ENCODE results near the gene ZNF143.

The ZNF143 gene

DNA sequence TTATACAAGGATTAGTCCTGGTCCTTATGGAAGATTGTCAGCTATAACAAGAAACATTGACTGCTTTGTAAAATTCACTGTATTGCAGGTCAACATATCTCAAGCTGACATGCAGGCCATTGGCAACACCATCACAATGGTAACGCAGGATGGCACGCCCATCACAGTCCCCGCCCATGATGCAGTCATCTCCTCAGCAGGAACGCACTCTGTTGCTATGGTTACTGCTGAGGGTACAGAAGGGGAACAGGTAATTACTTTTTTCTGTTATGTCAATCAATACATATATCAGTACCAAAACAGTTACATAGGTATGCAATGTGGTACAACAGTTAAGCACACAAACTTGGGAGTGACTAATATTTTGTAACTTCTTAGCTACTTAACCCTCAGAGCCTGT is 55.3 kb downstream of the ZNF143 start:
- Mint-ChIP-seq H3K9me3 (no peaks in the 10 kb centered on the region), H3K27me3 (no peaks in the 10 kb centered on the region), H3K36me3 (peaks cover 42% of the 10 kb centered on the region), H3K4me3 (no peak overlapping the region), H3K27ac (no peak overlapping the region), H3K4me1 (peaks cover under 1% of the 10 kb centered on the region)
- CTCF ChIA-PET: interaction anchor here (0.9 kb wide), 1 partner anchor 17 kb away, joined by 4 read pairs; no protein-coding TSS in a partner anchor
- DNase-seq: no peak

DNA sequence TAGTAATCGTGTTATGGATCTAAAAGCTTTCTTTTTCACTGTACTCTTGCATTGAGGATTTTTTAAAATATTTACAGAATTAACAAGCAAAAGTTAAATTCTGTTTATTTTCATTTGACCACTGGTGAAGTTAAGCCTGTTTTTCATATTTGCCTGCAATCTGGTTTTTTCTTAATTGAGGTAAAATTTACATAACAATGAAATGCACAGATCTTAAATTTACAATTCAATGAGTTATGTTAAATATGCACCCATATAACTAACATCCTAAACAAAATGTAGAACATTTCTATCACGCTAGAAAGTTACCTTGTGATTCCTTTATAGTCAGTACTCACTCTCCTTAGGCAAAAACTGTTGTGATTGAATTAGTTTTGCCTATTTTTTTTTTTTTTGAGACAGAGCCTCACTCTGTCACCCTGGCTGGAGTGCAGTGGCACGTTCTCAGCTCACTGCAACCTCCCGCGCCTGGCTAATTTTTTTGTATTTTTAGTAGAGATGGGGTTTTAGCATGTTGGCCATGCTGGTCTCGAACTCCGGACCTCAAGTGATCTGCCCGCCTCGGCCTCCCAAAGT is 58.1 kb downstream of the ZNF143 start:
- Mint-ChIP-seq H3K27me3 (no peaks in the 10 kb centered on the region), H3K36me3 (peaks cover 33% of the 10 kb centered on the region), H3K9me3 (no peaks in the 10 kb centered on the region), H3K4me3 (no peak overlapping the region), H3K27ac (no peak overlapping the region), H3K4me1 (no peaks in the 10 kb centered on the region)
- CTCF ChIA-PET: no interaction called here
- DNase-seq: no peak

DNA sequence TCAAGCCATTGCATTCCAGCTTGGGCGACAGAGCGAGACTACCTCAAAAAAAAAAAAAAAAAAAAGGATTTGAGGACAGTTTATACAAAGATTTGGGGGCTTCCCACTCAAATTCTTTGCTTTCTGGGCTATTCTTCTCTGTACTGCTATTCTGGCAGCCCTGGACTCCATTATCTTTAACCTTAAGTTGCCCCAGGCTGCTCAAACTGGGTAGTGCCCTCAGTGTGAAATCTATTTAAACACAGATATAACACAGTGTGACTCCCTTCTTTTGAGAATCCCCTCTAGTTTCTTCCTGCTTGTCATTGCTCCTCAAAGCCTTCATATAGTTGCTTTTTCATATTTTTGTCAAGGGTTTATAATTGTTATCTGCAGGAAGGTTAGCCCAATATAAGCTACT is 63.2 kb downstream of the ZNF143 start:
- CTCF ChIA-PET: interaction anchor here (3.0 kb wide), 1 partner anchor 11 kb away, joined by 13 read pairs; no protein-coding TSS in a partner anchor

DNA sequence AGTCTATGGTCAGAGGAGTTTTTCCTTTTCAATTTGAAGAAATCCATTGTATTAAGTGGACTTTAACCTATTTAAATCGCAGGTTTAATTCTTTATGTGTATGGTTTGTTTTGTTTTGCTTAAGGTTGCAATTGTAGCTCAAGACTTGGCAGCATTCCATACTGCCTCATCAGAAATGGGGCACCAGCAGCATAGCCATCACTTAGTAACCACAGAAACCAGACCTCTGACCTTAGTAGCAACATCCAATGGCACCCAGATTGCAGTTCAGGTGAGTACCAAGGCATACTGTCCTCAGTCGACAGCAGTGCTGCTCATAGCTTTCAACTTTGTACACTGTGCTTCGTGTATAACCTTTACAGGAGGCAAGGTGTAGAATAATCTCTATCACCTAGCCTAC is 64.3 kb downstream of the ZNF143 start:
- DNase-seq: no peak
- Mint-ChIP-seq H3K36me3 (peaks cover 18% of the 10 kb centered on the region), H3K4me3 (no peak overlapping the region), H3K27ac (no peak overlapping the region), H3K27me3 (no peaks in the 10 kb centered on the region), H3K4me1 (no peaks in the 10 kb centered on the region), H3K9me3 (no peaks in the 10 kb centered on the region)
- CTCF ChIA-PET: interaction anchor here (0.7 to 3.0 kb wide), 2 partner anchors 10 to 41 kb away, joined by 3 to 13 read pairs; no protein-coding TSS in a partner anchor

More for the DNA sequence above, 63.2 kb downstream of the ZNF143 start:
- H3K9me3 Mint-ChIP-seq: no peaks in the 10 kb centered on the region
- H3K27ac Mint-ChIP-seq: no peak overlapping the region
- H3K36me3 Mint-ChIP-seq: peaks cover 21% of the 10 kb centered on the region
- DNase-seq: no peak
- H3K4me1 Mint-ChIP-seq: no peaks in the 10 kb centered on the region
- H3K4me3 Mint-ChIP-seq: no peak overlapping the region
- no peaks in the 10 kb centered on the region for H3K27me3 Mint-ChIP-seq

DNA sequence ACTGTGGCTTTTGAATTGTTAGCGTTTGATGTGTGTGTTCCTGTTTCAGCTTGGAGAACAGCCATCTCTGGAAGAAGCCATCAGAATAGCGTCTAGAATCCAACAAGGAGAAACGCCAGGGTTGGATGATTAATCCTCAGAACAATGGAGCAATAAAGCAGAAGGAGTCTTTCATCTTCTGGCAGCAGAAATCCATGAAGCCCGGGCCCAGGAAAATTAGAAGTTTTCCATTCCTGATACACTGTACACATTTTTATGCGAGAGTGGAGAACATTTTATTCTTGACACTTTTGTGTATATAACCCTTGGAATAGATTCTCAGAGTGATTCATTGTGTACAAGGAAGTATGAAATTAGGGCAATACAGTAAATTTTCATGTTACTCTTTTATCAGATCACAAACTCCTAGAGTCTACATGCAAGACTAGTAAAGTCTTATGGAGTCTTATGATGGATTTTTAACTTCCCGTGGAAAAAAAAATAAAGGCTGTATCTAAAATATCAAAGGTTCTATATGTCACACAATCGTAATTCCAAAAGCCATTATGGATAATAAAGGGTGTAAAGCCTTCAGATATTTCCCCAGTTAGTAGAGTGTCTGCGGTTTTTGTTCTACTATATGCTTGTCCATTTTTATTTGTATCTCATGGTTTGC is 66.8 kb downstream of the ZNF143 start:
- Mint-ChIP-seq H3K4me1 (no peaks in the 10 kb centered on the region), H3K9me3 (no peaks in the 10 kb centered on the region), H3K36me3 (peaks cover 16% of the 10 kb centered on the region), H3K4me3 (no peak overlapping the region), H3K27me3 (no peaks in the 10 kb centered on the region), H3K27ac (no peak overlapping the region)
- no peak for DNase-seq
- CTCF ChIA-PET: interaction anchor here (0.7 kb wide), 1 partner anchor 220 kb away, joined by 3 read pairs; no protein-coding TSS in a partner anchor

DNA sequence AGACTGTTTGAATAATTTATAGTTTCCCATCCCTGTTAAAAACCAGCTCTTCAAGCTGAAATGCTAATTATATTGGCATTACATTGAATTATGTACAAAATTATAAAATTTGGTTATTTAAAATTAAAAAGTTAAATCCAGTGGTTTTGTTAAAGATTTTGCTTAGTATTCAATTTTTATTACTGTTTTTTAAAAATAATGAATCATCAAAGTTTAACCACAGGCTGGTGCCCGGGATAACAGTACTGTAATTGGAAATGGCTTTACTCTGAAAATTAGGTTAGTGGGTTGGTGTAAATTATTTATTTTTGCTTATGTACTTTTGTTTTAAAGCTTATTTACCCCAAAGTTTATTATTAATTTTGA is 67.3 kb downstream of the ZNF143 start:
- CTCF ChIA-PET: interaction anchor here (0.6 to 1.8 kb wide), 4 partner anchors 35 to 222 kb away, joined by 3 to 4 read pairs (median 3); no protein-coding TSS in a partner anchor
- H3K27ac Mint-ChIP-seq: no peak overlapping the region

DNA sequence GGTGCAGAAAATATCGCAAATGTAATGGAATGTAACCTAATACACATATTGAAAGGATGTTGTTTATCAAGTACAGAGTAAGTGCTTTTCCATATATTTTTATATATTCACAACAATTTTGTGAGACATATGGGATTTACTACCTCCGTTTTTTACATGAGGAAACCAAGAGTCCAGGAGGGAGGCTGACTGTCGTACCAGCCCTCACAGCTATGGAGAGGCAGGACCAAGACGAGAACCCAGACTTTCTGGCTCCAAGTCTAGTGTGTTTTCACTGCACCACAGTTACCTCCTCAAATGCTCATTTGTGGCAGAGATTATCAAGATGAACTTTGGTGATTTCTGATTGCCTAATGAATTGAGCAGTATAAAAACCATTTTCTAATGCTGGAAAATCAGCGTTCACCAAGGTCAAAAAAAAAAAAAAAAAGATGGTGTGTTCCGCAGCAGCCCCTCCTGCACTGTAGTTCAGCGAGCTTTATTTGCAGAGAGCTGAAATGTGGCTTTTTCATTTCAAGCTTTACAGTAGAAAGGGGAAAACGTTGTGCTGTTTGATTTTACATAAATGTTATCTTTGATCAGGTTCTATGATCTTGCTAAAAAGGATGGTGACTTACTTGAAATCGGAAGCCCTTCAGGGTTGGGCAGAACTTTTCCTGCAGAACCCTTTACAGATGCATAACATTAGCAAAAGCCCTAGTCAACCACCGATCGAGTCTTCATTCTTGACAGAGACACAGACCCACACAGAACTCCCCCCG is 67.9 kb downstream of the ZNF143 start:
- no peak overlapping the region for H3K27ac Mint-ChIP-seq
- DNase-seq: no peak
- H3K27me3 Mint-ChIP-seq: no peaks in the 10 kb centered on the region
- peaks cover 13% of the 10 kb centered on the region for H3K36me3 Mint-ChIP-seq
- CTCF ChIA-PET: interaction anchor here (0.6 to 1.8 kb wide), 3 partner anchors 35 to 222 kb away, joined by 3 to 4 read pairs (median 3); no protein-coding TSS in a partner anchor
- peaks cover 1% of the 10 kb centered on the region for H3K4me1 Mint-ChIP-seq
- H3K4me3 Mint-ChIP-seq: no peak overlapping the region
- H3K9me3 Mint-ChIP-seq: no peaks in the 10 kb centered on the region

More for the DNA sequence above, 67.3 kb downstream of the ZNF143 start:
- Mint-ChIP-seq H3K27me3 (no peaks in the 10 kb centered on the region), H3K36me3 (peaks cover 14% of the 10 kb centered on the region), H3K4me3 (no peak overlapping the region), H3K9me3 (no peaks in the 10 kb centered on the region), H3K4me1 (no peaks in the 10 kb centered on the region)
- DNase-seq: no peak

DNA sequence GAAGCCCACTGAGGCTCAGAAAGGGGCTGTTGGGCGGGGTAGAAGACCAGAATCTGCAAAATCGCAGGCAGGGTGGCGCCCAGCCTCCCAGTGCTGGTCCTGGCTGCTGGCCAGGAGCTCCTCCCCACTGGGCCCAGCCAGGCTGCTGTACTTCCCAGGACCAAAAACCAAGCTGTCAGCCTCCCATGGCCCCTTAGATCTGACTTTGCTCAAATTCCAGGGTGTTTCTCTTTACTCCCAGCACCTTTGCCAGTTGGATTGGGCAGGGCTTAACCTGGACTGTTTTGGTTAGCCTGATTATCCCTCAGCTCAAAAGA is 68.5 kb downstream of the ZNF143 start:
- Mint-ChIP-seq H3K9me3 (no peaks in the 10 kb centered on the region), H3K27ac (no peak overlapping the region), H3K4me1 (peaks cover 3% of the 10 kb centered on the region), H3K36me3 (peaks cover 11% of the 10 kb centered on the region), H3K4me3 (no peak overlapping the region), H3K27me3 (no peaks in the 10 kb centered on the region)
- DNase-seq: no peak
- CTCF ChIA-PET: interaction anchor here (0.8 to 1.8 kb wide), 2 partner anchors 23 to 34 kb away, joined by 3 to 4 read pairs; no protein-coding TSS in a partner anchor

DNA sequence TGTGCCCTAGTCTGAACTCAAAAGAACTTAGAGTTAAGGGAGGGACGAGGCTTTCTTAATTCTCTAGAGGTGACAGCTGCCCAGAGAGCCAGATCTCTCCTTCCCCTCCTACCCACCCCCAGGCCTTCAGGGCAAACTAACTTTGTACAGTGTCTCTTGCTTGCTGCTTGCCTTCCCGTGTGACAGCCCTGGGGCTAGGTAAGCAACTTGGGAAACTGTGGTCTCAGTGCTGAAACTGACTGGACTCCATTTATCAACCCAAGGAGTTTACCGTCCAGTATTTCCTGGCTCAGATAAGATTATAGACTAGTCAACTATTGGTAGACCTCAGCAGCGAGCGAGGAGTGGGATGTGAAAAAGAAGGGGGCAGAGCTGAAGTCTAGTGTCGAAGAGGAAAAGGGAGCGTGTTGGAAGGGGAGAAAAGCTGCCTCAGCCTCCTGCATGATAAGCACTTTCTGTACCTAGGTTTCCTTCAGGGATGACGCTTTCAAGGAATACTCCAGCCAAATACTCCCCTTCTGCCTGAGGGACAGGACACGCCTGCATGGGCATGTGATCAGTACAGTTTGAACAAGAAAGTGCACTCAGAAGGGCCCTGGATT is 69.3 kb downstream of the ZNF143 start:
- no peak for DNase-seq
- Mint-ChIP-seq H3K4me1 (peaks cover 3% of the 10 kb centered on the region), H3K9me3 (no peaks in the 10 kb centered on the region), H3K27ac (peak overlapping the region; percentile 68), H3K27me3 (no peaks in the 10 kb centered on the region), H3K36me3 (peaks cover 11% of the 10 kb centered on the region), H3K4me3 (no peak overlapping the region)
- CTCF ChIA-PET: interaction anchor here (0.6 to 1.8 kb wide), 5 partner anchors 23 to 46 kb away, joined by 3 to 4 read pairs (median 3); no protein-coding TSS in a partner anchor

DNA sequence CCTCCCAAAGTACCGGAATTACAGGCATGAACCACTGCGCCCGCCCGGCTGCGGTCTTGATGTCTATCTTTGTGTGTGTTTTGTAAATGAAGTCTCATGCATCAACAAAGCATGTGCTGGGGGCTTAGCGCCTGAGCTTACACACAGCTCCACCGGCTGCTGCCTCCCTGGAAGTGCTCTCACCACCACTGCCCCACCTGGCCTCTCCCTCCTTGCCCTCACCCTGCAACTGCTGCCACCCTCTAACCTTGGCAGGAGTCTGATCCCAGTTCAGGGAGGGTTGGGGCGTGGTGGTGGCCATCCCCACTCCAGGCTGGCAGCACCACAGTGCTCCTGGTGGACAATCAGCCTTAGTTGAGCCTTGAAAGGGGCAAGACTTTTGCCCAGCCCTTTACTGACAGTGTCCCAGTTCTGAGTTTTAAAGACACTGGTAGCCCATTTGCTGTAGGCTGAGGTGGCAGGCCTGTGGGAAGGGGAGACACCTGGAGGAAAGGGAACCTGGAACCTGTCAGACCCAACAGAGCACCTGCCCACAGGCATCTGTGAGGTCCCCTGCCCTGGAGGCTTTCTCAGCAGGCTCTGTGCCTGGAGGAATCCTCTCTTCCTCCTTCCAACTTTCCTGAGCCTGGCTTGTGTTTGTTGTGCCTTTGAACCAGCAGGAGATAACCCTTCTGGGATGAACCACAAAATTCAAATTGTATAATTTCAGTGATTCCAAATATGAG is 70.3 kb downstream of the ZNF143 start:
- Mint-ChIP-seq H3K9me3 (no peaks in the 10 kb centered on the region), H3K27me3 (no peaks in the 10 kb centered on the region), H3K4me1 (peaks cover 3% of the 10 kb centered on the region), H3K27ac (no peak overlapping the region), H3K4me3 (no peak overlapping the region), H3K36me3 (peaks cover 9% of the 10 kb centered on the region)
- CTCF ChIA-PET: interaction anchor here (1.1 kb wide), 1 partner anchor 24 kb away, joined by 3 read pairs; no protein-coding TSS in a partner anchor
- no peak for DNase-seq

DNA sequence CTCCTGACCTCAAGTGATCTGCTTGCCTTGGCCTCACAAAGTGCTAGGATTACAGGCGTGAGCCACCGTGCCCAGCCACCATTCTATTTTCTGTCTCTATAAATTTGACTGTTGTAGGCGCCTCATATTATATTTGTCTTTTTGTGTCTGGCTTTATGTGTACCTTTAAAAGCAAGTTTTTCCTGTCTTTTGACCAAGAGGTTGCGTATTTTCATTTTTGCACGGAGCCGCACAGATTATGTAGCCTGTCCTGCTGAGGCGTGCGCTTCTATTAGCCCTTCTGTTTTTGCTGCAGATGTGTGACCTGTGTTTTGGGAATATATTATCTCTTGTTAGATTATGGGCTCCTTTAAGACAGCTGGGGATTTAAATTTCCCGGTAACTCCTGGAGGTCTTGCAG is 72.2 kb downstream of the ZNF143 start:
- H3K9me3 Mint-ChIP-seq: no peaks in the 10 kb centered on the region
- H3K4me1 Mint-ChIP-seq: peaks cover 3% of the 10 kb centered on the region
- H3K36me3 Mint-ChIP-seq: peaks cover 3% of the 10 kb centered on the region
- CTCF ChIA-PET: interaction anchor here (1.3 to 8.0 kb wide), 4 partner anchors 16 to 215 kb away, joined by 4 to 106 read pairs (median 48); no protein-coding TSS in a partner anchor
- no peak overlapping the region for H3K27ac Mint-ChIP-seq
- no peak for DNase-seq
- H3K27me3 Mint-ChIP-seq: no peaks in the 10 kb centered on the region
- H3K4me3 Mint-ChIP-seq: no peak overlapping the region

DNA sequence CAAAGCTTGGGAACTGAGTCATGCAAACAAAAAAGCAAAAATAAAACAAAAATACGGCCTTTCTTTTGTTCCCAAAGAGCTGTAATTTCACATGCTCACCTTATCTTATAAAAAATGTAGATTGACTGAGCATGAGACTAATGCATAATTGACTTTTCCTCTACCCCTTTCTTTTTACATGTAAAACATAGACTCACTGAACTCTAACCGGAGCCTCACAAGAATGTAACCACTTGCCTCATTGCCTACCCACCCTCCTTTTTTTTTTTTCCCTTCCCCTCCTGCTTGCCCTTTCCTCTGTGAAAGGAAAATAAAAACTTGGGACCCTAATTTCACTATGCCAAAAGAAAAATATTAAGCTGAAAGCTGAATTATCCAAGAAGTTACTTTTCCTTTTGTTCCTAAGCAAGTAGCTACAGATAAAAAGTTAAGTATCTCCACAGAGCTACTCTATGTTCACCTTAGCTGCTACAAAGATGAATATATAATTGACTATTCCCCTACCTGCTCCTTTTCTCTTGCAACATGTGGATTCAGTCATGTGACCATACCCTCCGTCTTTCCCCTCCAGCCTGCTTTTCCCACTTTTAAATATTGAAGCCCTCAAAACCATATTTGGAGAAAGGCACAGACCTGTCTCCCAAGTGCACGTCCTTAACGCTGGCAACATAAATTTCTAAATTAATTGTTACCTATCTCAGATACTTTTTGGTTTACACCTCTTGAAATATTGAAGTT is 73.1 kb downstream of the ZNF143 start:
- H3K9me3 Mint-ChIP-seq: no peaks in the 10 kb centered on the region
- DNase-seq: no peak
- no peak overlapping the region for H3K27ac Mint-ChIP-seq
- H3K4me3 Mint-ChIP-seq: no peak overlapping the region
- no peaks in the 10 kb centered on the region for H3K36me3 Mint-ChIP-seq
- H3K27me3 Mint-ChIP-seq: no peaks in the 10 kb centered on the region
- peaks cover 3% of the 10 kb centered on the region for H3K4me1 Mint-ChIP-seq
- CTCF ChIA-PET: interaction anchor here (0.7 to 8.0 kb wide), 14 partner anchors 9 to 214 kb away, joined by 3 to 106 read pairs (median 9); partner anchors contain the start of gene WEE1

Measured in activated naive CD4-positive, alpha-beta T cell treated with anti-CD3 and anti-CD28 coated beads, Interleukin-2, amount 10 ng/mL, durations not matched to agents 7 days and 5 days (primary cell).